ENCODE data around the gene SLC2A3.
"Not testable (repeated sequence)": the region's sequence is repeated elsewhere in the genome, so short reads cannot be mapped to it uniquely, and the experiment has no call there.

The SLC2A3 gene

GRCh38 chr12:7950230-7950943 lies 14.4 kb upstream of the SLC2A3 start:
- not testable (repeated sequence) for DNase-seq; H4K8ac ChIP-seq (ENCODE audit: low read depth, low read length); H3K9ac ChIP-seq (ENCODE audit: low read length); H3K79me1 ChIP-seq (ENCODE audit: low read length); H2BK120ac ChIP-seq (ENCODE audit: low read depth, low read length); H2AK5ac ChIP-seq (ENCODE audit: low read length); H3K4me2 ChIP-seq (ENCODE audit: low read length); H3K79me2 ChIP-seq (ENCODE audit: control insufficient read depth, insufficient read depth, low read length); H3K18ac ChIP-seq (ENCODE audit: low read length); H3K23ac ChIP-seq (ENCODE audit: low read length); H3K36me3 ChIP-seq (ENCODE audit: control insufficient read depth, insufficient read depth, low read length); H3K27ac ChIP-seq (ENCODE audit: low read depth, low read length); H2BK15ac ChIP-seq (replicated peaks; ENCODE audit: low read depth); H2BK5ac ChIP-seq (ENCODE audit: low read length); H4K5ac ChIP-seq (ENCODE audit: low read length); H3K4me3 ChIP-seq (ENCODE audit: low read length); H3K27me3 ChIP-seq (ENCODE audit: insufficient read depth, low read length, poor library complexity); H3K4ac ChIP-seq (ENCODE audit: low read depth, low read length); H3K4me1 ChIP-seq (ENCODE audit: control insufficient read depth, low read depth, low read length)
- H3K56ac ChIP-seq (ENCODE audit: low read length), result peak overlapping the region; percentile 7
- no CpG with 5 or more reads among the region's 14 CpGs for WGBS (ENCODE audit: extremely low coverage, insufficient coverage, low lambda C conversion rate)

- Histone ChIP-seq H3K36me3 (ENCODE audit: control insufficient read depth, insufficient read depth, low read length) (no peaks in the 10 kb centered on the region), H3K27ac (ENCODE audit: low read depth, low read length) (no peak overlapping the region), H2BK120ac (ENCODE audit: low read depth, low read length) (no peak overlapping the region), H3K4ac (ENCODE audit: low read depth, low read length) (no peak overlapping the region), H3K27me3 (ENCODE audit: insufficient read depth, low read length, poor library complexity) (no peaks in the 10 kb centered on the region), H3K18ac (ENCODE audit: low read length) (no peak overlapping the region), H3K9ac (ENCODE audit: low read length) (no peak overlapping the region), H3K4me2 (ENCODE audit: low read length) (no peak overlapping the region), H3K4me1 (ENCODE audit: control insufficient read depth, low read depth, low read length) (no peaks in the 10 kb centered on the region), H2AK5ac (ENCODE audit: low read length) (no peak overlapping the region), H3K79me2 (ENCODE audit: control insufficient read depth, insufficient read depth, low read length) (no peaks in the 10 kb centered on the region), H3K56ac (ENCODE audit: low read length) (no peak overlapping the region), H3K79me1 (ENCODE audit: low read length) (no peaks in the 10 kb centered on the region), H2BK5ac (ENCODE audit: low read length) (no peak overlapping the region), H3K23ac (ENCODE audit: low read length) (no peak overlapping the region), H2BK15ac (replicated peaks; ENCODE audit: low read depth) (no peak overlapping the region), H4K5ac (ENCODE audit: low read length) (no peak overlapping the region), H3K4me3 (ENCODE audit: low read length) (no peak overlapping the region), H4K8ac (ENCODE audit: low read depth, low read length) (no peak overlapping the region)
- no CpG with 5 or more reads among the region's 2 CpGs for WGBS (ENCODE audit: extremely low coverage, insufficient coverage, low lambda C conversion rate)
- no peak for DNase-seq
Measured at GRCh38 chr12:7948589-7949260, 12.7 kb upstream of the SLC2A3 start.

- no peak overlapping the region for H2AK5ac ChIP-seq (ENCODE audit: low read length)
- no peak overlapping the region for H3K23ac ChIP-seq (ENCODE audit: low read length)
Measured at GRCh38 chr12:7947011-7947410, 11.0 kb upstream of the SLC2A3 start.

GRCh38 chr12:7944760-7945159 lies 8.8 kb upstream of the SLC2A3 start:
- DNase-seq; H3K79me2 ChIP-seq (ENCODE audit: control insufficient read depth, insufficient read depth, low read length); H3K79me1 ChIP-seq (ENCODE audit: low read length); H2AK5ac ChIP-seq (ENCODE audit: low read length); H3K27me3 ChIP-seq (ENCODE audit: insufficient read depth, low read length, poor library complexity); H3K9ac ChIP-seq (ENCODE audit: low read length); H3K27ac ChIP-seq (ENCODE audit: low read depth, low read length); H3K4ac ChIP-seq (ENCODE audit: low read depth, low read length); H3K18ac ChIP-seq (ENCODE audit: low read length); H3K4me2 ChIP-seq (ENCODE audit: low read length); H3K56ac ChIP-seq (ENCODE audit: low read length); H2BK120ac ChIP-seq (ENCODE audit: low read depth, low read length); H2BK5ac ChIP-seq (ENCODE audit: low read length); H4K5ac ChIP-seq (ENCODE audit: low read length); H2BK15ac ChIP-seq (replicated peaks; ENCODE audit: low read depth); H3K36me3 ChIP-seq (ENCODE audit: control insufficient read depth, insufficient read depth, low read length); H3K4me1 ChIP-seq (ENCODE audit: control insufficient read depth, low read depth, low read length); H3K23ac ChIP-seq (ENCODE audit: low read length); H4K8ac ChIP-seq (ENCODE audit: low read depth, low read length); H3K4me3 ChIP-seq (ENCODE audit: low read length): not testable (repeated sequence)
- WGBS (ENCODE audit: extremely low coverage, insufficient coverage, low lambda C conversion rate), result no CpG with 5 or more reads among the region's 8 CpGs

More at GRCh38 chr12:7947011-7947410, 11.0 kb upstream of the SLC2A3 start:
- no peak overlapping the region for H3K27ac ChIP-seq (ENCODE audit: low read depth, low read length)
- no peaks in the 10 kb centered on the region for H3K36me3 ChIP-seq (ENCODE audit: control insufficient read depth, insufficient read depth, low read length)
- H2BK5ac ChIP-seq (ENCODE audit: low read length), result no peak overlapping the region
- WGBS (ENCODE audit: extremely low coverage, insufficient coverage, low lambda C conversion rate), result no CpG with 5 or more reads among the region's 2 CpGs
- no peak overlapping the region for H3K18ac ChIP-seq (ENCODE audit: low read length)
- no peaks in the 10 kb centered on the region for H3K27me3 ChIP-seq (ENCODE audit: insufficient read depth, low read length, poor library complexity)
- no peaks in the 10 kb centered on the region for H3K79me1 ChIP-seq (ENCODE audit: low read length)
- H4K8ac ChIP-seq (ENCODE audit: low read depth, low read length), result no peak overlapping the region
- H3K9ac ChIP-seq (ENCODE audit: low read length), result no peak overlapping the region
- no peak for DNase-seq
- no peak overlapping the region for H3K4me3 ChIP-seq (ENCODE audit: low read length)
- no peak overlapping the region for H3K56ac ChIP-seq (ENCODE audit: low read length)
- no peak overlapping the region for H2BK120ac ChIP-seq (ENCODE audit: low read depth, low read length)
- H4K5ac ChIP-seq (ENCODE audit: low read length), result no peak overlapping the region
- H3K4me1 ChIP-seq (ENCODE audit: control insufficient read depth, low read depth, low read length), result no peaks in the 10 kb centered on the region
- no peak overlapping the region for H2BK15ac ChIP-seq (replicated peaks; ENCODE audit: low read depth)
- H3K4me2 ChIP-seq (ENCODE audit: low read length), result no peak overlapping the region
- H3K4ac ChIP-seq (ENCODE audit: low read depth, low read length), result no peak overlapping the region
- no peaks in the 10 kb centered on the region for H3K79me2 ChIP-seq (ENCODE audit: control insufficient read depth, insufficient read depth, low read length)

- Histone ChIP-seq H3K56ac (ENCODE audit: low read length) (no peak overlapping the region), H3K79me2 (ENCODE audit: control insufficient read depth, insufficient read depth, low read length) (peaks cover under 1% of the 10 kb centered on the region), H4K8ac (ENCODE audit: low read depth, low read length) (no peak overlapping the region), H3K79me1 (ENCODE audit: low read length) (no peaks in the 10 kb centered on the region), H4K5ac (ENCODE audit: low read length) (no peak overlapping the region), H2BK120ac (ENCODE audit: low read depth, low read length) (no peak overlapping the region), H2AK5ac (ENCODE audit: low read length) (no peak overlapping the region), H2BK5ac (ENCODE audit: low read length) (no peak overlapping the region), H3K4me1 (ENCODE audit: control insufficient read depth, low read depth, low read length) (peaks cover 4% of the 10 kb centered on the region), H3K4ac (ENCODE audit: low read depth, low read length) (peak overlapping the region; percentile 55), H3K27ac (ENCODE audit: low read depth, low read length) (no peak overlapping the region), H3K4me2 (ENCODE audit: low read length) (no peak overlapping the region), H3K4me3 (ENCODE audit: low read length) (no peak overlapping the region), H3K18ac (ENCODE audit: low read length) (no peak overlapping the region), H3K9ac (ENCODE audit: low read length) (no peak overlapping the region), H2BK15ac (replicated peaks; ENCODE audit: low read depth) (peak overlapping the region; percentile 74), H3K27me3 (ENCODE audit: insufficient read depth, low read length, poor library complexity) (no peaks in the 10 kb centered on the region), H3K23ac (ENCODE audit: low read length) (no peak overlapping the region), H3K36me3 (ENCODE audit: control insufficient read depth, insufficient read depth, low read length) (no peaks in the 10 kb centered on the region)
- WGBS (ENCODE audit: extremely low coverage, insufficient coverage, low lambda C conversion rate), result 100% methylated on average over 1 of the region's 2 CpGs
- peak; percentile 53 for DNase-seq
Measured at GRCh38 chr12:7940906-7941305, 4.9 kb upstream of the SLC2A3 start.

Measured in mesendoderm (in vitro differentiated cells).